Testis (tissue), 3 donors: Measurements from ENCODE around the gene SMAP1. TPM values are rescaled to one million over a fixed set of nuclear protein-coding genes. Genes with fewer than 3 reads are reported as not detected.
"Not testable (repeated sequence)": the region's sequence is repeated elsewhere in the genome, so short reads cannot be mapped to it uniquely, and the experiment has no call there.

ENCODE experiments used
- DNase-seq: peaks from one replicate; pipeline ENCODE4 v3.0.0-alpha.2; 2019
- H3K27ac ChIP-seq, 2 donors: fragments of 200-600 bp; sonication (generic); one replicate each; pipeline ENCODE4 v1.5.1; 2019
- H3K27me3 ChIP-seq: fragments of 200-600 bp; sonication (generic); one replicate; pipeline ENCODE4 v1.5.1; 2019
- H3K36me3 ChIP-seq: fragments of 200-600 bp; sonication (generic); one replicate; pipeline ENCODE4 v1.5.1; 2017; ENCODE audit warnings: low read depth; ENCODE audit errors: missing control alignments
- H3K4me1 ChIP-seq: fragments of 200-600 bp; sonication (generic); one replicate; pipeline ENCODE4 v1.5.1; 2019
- H3K4me3 ChIP-seq, 2 donors: fragments of 200-600 bp; sonication (generic); one replicate each; pipeline ENCODE4 v1.5.1; 2017 to 2019
- H3K9me3 ChIP-seq: fragments of 200-600 bp; sonication (generic); one replicate; pipeline ENCODE4 v1.5.1; 2017
- POLR2A ChIP-seq: fragments of 450-650 bp; IDR thresholded peaks from one replicate; pipeline ENCODE4 v1.6.1; 2017; ENCODE audit warnings: antibody characterized with exemption, mild to moderate bottlenecking, moderate library complexity
- WGBS, 2 donors: methylation state at CpG; one replicate each; pipeline ENCODE4 v1.1.5; 2018; 5-methylcytosine and 5-hydroxymethylcytosine counted together
- intact Hi-C: fragments of 100-400 bp; cut with DNase I; formaldehyde crosslinking; loops from one replicate; pipeline ENCODE4 v1.15.1; 2023; ENCODE audit warnings: low total_unique reads
- polyA plus RNA-seq: library from polyadenylated mRNA; stranded (reverse); fragments of 350-450 nt; fragmentation: Illumina TruSeq; extraction: RNeasy Lipid Tissue Mini Kit (QIAGEN cat#74804); gene quantifications from one replicate; pipeline ENCODE4 v1.2.3, GENCODE V29; 2014; ENCODE audit warnings: low read depth, low replicate concordance; ENCODE audit not compliant: insufficient read depth
- total RNA-seq, 2 donors: library from RNA; depleted of rRNA; stranded (reverse); fragments of >200 nt; gene quantifications; one replicate each; pipeline ENCODE4 v1.2.3, GENCODE V29; 2016
- TF ChIP-seq, protein P1 (sequence below), 3 experiments: fragments of 450-650 bp in 2 of 3; fragments of 200-600 bp in 1 of 3; sonication (generic) in 1 of 3; IDR thresholded peaks; one replicate each; pipeline ENCODE4 v1.5.1; 2016 to 2019; ENCODE audit warnings: antibody characterized with exemption in 3 of 3, mild to moderate bottlenecking in 2 of 3, moderate library complexity in 1 of 3

SMAP1 gene
- total and polyA plus RNA-seq, 3 donors from 2014 or later = 36.1 to 43.3 (median 41.6) TPM

DNA sequence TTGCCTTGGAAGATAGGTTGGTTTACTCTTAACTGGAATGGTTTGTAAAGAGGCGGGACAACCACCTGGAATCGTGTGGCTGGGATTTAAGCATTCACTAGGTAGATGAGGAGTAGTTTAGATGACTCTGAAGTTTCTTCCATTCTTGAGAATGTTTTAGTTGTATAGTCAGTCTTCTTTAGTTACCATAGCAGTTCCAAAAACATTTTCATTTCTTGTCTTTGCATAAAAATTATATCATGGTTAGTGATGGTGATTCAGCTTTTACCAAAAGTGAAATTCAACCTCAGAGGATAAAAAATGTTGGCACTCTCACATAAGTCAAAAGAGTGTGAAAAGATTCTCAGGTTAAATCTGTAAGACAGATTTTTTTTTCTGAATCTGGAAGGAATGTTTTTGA, 70.3 kb downstream of the SMAP1 start:
- DNase-seq = no peak
- no peak for TF ChIP-seq POLR2A
- TF ChIP-seq, protein P1, sequence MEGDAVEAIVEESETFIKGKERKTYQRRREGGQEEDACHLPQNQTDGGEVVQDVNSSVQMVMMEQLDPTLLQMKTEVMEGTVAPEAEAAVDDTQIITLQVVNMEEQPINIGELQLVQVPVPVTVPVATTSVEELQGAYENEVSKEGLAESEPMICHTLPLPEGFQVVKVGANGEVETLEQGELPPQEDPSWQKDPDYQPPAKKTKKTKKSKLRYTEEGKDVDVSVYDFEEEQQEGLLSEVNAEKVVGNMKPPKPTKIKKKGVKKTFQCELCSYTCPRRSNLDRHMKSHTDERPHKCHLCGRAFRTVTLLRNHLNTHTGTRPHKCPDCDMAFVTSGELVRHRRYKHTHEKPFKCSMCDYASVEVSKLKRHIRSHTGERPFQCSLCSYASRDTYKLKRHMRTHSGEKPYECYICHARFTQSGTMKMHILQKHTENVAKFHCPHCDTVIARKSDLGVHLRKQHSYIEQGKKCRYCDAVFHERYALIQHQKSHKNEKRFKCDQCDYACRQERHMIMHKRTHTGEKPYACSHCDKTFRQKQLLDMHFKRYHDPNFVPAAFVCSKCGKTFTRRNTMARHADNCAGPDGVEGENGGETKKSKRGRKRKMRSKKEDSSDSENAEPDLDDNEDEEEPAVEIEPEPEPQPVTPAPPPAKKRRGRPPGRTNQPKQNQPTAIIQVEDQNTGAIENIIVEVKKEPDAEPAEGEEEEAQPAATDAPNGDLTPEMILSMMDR (IDR thresholded peaks at IDR 0.05) = no peak
- Histone ChIP-seq H3K4me3 (no peak overlapping the region), H3K27ac (no peak overlapping the region), H3K9me3 (no peaks in the 10 kb centered on the region), H3K27me3 (no peaks in the 10 kb centered on the region), H3K36me3 (no peaks in the 10 kb centered on the region), H3K4me1 (no peaks in the 10 kb centered on the region)
- intact Hi-C loops = no loop called here
- WGBS, 2 donors = 90 to 95% methylated on average over 2 of the region's 2 CpGs

DNA sequence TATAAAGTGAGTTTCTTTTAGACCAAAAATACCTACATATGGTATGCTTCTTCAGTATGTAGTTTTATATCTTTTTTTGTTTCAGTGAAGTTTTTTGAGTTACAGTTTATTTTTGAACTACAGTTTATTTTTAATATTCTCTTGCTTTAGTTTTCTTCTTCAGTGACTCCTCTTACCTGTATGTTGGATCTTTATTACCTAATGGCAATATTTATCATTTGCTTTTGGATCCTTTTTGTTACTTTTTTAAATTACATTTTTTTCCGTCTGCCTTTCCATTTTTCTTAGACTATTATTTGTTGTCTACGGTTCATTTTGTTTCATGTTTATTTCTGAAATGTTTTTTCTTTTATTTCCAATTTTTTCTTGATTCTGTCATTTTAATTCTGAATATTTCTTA, 71.9 kb downstream of the SMAP1 start:
- Histone ChIP-seq H3K9me3 (no peaks in the 10 kb centered on the region), H3K4me3 (no peak overlapping the region), H3K27ac (no peak overlapping the region), H3K4me1 (no peaks in the 10 kb centered on the region), H3K36me3 (no peaks in the 10 kb centered on the region), H3K27me3 (no peaks in the 10 kb centered on the region)
- no peak for DNase-seq
- intact Hi-C loops = no loop called here
- WGBS, 2 donors = 93 to 97% methylated on average over 2 of the region's 2 CpGs
- TF ChIP-seq, protein P1 (IDR thresholded peaks at IDR 0.05) = no peak
- no peak for TF ChIP-seq POLR2A

DNA sequence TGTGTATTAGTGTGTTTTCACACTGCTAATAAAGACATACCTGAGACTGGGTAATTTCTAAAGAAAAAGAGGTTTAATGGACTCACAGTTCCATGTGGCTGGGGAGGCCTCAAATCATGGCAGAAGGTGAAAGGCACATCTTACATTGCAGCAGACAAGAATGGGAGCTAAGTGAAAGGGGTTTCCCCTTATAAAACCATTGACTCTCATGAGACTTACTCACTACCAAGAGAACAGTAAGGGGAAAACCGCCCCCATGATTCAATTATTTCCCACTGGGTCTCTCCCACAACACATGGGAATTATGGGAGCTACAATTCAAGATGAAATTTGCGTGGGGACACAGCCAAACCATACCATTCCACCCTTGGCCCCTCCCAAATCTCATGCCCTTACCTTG, 73.1 kb downstream of the SMAP1 start:
- WGBS, 2 donors = 94 to 100% methylated on average over 2 of the region's 2 CpGs
- H3K27ac ChIP-seq, H3K4me3 ChIP-seq, intact Hi-C loops, H3K4me1 ChIP-seq, H3K27me3 ChIP-seq, H3K9me3 ChIP-seq, H3K36me3 ChIP-seq, DNase-seq: not testable (repeated sequence)

DNA sequence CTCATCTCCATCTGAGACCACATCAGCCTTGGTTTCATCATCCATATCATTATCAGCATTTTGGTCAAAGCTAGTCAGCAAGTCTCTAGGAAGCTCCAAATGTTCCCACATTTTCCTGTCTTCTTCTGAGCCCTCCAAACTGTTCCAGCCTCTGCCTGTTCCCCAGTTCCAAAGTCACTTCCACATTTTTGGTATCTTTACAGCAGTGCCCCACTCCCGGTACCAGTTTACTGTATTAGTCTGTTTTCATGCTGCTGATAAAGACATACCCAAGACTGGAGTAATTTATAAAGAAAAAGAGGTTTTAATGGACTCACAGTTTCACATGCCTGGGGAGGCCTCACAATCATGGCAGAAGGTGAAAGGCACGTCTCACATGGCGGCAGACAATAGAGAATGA, 74.8 kb downstream of the SMAP1 start:
- WGBS, 2 donors = 92 to 98% methylated on average over 3 of the region's 3 CpGs
- H3K9me3 ChIP-seq, intact Hi-C loops, H3K27me3 ChIP-seq, H3K4me1 ChIP-seq, H3K36me3 ChIP-seq, H3K4me3 ChIP-seq, H3K27ac ChIP-seq, DNase-seq: not testable (repeated sequence)

DNA sequence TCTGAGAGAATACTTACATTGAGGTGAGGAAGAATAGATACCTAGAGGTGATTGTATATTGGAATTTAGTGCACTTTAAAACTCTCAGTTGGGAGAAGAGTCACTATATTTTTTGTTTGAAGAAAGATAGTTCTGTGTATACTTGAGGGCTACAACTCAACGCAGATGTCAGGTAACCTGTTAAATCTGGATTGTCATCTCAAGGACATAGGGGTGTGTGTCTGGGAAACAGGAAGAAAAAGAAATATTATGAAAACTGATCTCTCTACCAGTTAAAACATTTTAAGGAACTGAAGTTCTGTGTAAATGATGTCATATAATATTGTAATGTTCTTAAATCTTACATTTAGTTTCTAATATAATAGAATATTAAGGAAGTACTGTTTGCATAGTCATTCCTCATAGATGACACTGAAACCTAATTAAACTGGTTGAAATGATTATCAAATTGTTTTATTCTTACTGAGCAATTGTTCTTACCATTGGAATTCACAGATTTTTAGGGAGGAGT, 86.2 kb downstream of the SMAP1 start:
- H3K4me1 ChIP-seq = no peaks in the 10 kb centered on the region
- no peak for DNase-seq
- no peak overlapping the region for H3K4me3 ChIP-seq
- H3K9me3 ChIP-seq = no peaks in the 10 kb centered on the region
- 52 to 75% methylated on average over 1 of the region's 1 CpG for WGBS, 2 donors
- TF ChIP-seq, protein P1 (IDR thresholded peaks at IDR 0.05) = no peak
- no peak for TF ChIP-seq POLR2A
- H3K27me3 ChIP-seq = no peaks in the 10 kb centered on the region
- H3K27ac ChIP-seq = no peak overlapping the region
- intact Hi-C loops = no loop called here
- H3K36me3 ChIP-seq = no peaks in the 10 kb centered on the region

DNA sequence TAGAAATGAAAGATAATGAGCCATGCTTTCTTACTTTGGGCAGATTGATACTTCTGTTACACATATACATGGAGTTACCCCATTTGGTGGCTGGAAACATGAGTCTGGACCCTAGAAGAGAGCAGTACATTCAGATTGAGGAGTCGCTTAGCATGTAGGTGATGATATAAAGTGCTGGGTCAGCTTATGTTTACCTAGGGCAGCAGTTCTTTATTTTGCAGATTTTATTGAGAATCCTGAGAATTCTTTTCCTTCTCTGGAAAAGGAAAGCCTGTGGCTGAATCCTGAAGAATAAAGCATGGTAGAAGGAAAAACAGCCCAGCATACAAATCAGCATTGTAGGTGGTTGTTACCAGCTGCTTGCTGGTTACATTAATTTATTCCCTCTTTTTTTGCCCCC, 91.2 kb downstream of the SMAP1 start:
- intact Hi-C loops = no loop called here
- no peaks in the 10 kb centered on the region for H3K36me3 ChIP-seq
- no peak overlapping the region for H3K27ac ChIP-seq
- H3K9me3 ChIP-seq = no peaks in the 10 kb centered on the region
- H3K4me1 ChIP-seq = no peaks in the 10 kb centered on the region
- no peak overlapping the region for H3K4me3 ChIP-seq
- no peak for DNase-seq
- H3K27me3 ChIP-seq = no peaks in the 10 kb centered on the region
- 41 to 42% methylated on average over 1 of the region's 1 CpG for WGBS, 2 donors
- TF ChIP-seq POLR2A = no peak
- TF ChIP-seq, protein P1 (IDR thresholded peaks at IDR 0.05) = no peak
